Right forelimb (tissue), 1 donor: Measurements from ENCODE around the gene OPN4.
A peak's percentile ranks its signal among the peaks of the same experiment; 100 is the strongest.
"Not testable (repeated sequence)": the region's sequence is repeated elsewhere in the genome, so short reads cannot be mapped to it uniquely, and the experiment has no call there.

ENCODE experiments used
- DNase-seq: peaks from one replicate; pipeline ENCODE4 v3.0.0-alpha.2; 2018

The OPN4 gene, protein sequence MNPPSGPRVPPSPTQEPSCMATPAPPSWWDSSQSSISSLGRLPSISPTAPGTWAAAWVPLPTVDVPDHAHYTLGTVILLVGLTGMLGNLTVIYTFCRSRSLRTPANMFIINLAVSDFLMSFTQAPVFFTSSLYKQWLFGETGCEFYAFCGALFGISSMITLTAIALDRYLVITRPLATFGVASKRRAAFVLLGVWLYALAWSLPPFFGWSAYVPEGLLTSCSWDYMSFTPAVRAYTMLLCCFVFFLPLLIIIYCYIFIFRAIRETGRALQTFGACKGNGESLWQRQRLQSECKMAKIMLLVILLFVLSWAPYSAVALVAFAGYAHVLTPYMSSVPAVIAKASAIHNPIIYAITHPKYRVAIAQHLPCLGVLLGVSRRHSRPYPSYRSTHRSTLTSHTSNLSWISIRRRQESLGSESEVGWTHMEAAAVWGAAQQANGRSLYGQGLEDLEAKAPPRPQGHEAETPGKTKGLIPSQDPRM

GRCh38 chr10:86654411-86655172, at the start of gene OPN4:
TSS of gene OPN4 (plus strand) at chr10:86654547. CDS start at chr10:86654784, 237 bp downstream.
- DNase-seq: peak; percentile 35

DNA sequence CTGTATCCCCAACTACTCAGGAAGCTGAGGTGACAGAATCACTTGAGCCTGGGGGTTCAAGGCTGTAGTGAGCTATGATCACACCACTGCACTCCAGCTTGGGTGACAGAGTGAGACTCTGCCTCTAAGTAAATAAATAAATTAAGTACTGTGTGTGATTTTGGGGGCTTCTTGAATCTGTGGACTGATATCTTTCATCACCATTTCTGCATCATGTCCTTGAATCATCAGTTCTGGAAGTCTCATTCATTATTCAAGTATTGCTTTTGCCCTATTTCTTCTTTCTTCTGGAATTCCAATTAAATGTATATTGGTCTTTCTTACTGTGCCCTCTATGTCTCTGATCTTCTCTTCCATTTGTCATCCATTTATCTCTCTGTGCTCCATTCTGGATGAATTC, 46.7 kb upstream of the OPN4 start:
- no peak for DNase-seq

DNA sequence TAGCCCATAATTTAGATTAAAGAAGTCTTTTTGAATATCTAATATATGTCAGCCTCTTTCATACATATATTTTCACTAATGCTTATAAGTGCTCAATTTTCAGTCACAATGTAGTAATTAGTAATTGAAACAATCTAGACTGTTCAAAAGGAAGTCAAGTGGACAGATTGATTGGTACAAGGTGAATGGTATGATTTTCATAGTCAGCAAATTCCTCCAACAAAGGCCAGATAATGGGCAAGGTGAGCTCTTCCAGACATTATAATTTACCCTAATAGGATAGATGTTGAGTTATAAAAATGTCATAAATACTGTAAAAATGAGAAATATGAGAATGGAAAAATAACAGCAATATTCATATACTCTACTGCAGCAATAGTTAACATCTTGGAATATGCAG, 44.4 kb upstream of the OPN4 start:
- DNase-seq: no peak

DNA sequence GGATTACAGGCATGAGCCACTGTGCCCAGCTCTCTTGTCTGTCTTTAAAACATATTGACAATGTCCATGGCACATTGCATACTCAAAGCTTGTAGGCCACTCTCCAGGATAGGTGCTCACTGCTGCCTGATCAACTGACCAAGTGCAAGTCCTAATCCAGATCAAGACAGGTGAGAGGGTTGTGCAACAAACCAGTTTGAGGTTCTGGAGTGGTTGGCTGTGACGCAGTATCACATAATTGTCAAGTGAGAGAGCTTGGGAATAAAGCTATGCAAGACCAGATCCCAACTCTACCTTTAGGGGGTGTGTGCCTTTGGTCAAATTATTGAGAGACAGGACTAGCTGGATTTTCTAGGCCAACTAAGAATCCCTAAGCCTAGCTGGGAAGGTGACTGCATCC, 43.0 kb upstream of the OPN4 start:
- DNase-seq: no peak

GRCh38 chr10:86613096-86613495, 41.3 kb upstream of the OPN4 start:
- DNase-seq: no peak

DNA sequence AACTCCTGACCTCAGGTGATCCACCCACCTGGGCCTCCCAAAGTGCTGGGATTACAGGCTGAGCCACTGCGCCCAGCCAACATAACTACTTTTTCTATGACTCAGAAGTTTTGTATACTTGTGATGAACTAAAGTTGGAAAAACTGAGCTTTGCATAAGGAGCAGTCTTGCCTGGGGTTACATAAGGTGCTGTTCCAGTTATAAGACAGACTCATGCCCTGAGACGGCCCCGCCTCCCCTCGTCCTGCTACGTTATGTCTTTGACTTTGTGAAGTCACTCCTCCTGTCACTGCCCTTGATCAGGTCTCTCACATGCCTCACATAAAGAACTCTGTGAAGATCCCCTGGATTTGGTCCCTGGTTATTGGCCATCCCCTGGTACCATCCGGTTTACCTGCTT, 40.4 kb upstream of the OPN4 start:
- no peak for DNase-seq

DNA sequence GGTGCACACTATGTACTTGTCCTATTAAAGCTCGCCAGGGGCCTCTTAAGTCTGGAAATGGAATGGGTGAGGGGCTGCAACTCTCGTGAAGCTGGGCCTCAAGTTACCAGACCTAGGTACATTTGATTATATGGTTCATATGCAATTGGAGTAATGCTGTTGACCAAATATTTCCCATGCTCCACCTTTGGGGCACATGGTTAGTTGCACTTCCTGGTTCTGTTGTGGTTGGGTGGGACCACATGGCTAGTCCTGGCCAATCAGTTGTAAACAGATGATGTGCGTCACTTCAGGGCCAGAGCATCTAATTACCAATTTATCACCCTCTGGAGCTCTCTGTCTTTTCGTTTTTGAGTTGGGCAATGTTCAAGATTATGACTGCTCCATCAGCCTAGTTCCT, 39.5 kb upstream of the OPN4 start:
- DNase-seq: no peak

GRCh38 chr10:86617278-86617677, 37.1 kb upstream of the OPN4 start:
- DNase-seq: not testable (repeated sequence)

GRCh38 chr10:86628311-86628710, 26.0 kb upstream of the OPN4 start:
- no peak for DNase-seq

- DNase-seq: no peak
Observed at GRCh38 chr10:86630079-86630478, 24.3 kb upstream of the OPN4 start.

DNA sequence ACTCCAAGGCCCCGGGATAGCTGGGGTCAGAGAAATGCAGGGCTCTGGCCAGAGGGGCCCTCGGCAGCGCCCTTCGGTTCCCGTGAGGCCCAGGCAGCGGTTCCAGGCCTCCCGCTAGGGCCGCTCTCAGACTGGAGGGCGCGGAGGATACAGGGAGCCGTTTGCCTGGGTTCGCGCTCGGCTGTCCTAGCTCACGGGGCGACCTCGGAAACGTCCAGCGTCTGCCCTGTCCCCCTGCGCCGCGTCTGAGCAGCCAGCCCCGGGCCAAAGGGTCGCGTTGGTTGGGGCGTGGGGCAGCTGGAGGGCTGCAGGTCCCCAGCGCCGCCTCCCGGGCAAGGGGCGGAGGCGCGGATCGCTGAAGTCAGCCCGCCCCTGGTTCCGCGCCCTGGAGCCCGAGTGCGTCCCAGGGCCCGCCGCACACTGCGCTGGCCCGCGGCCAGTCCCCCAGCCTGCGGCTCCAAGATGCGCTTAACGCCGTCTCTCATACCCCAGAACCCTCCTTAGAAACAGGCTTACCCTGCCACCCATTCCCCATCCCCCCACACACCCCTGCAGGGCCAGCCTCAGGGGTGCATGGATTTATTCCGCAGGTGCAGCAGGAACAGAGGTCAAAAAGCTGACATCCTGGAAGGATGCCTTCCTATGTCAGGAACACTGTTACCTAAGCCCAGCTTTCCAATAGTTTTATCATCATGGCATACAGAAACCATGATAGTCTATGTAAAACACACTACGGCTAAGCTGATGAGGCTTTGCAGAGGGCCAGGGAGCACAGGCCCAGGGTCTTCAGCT, 22.1 kb upstream of the OPN4 start:
- DNase-seq: no peak

- no peak for DNase-seq
Observed at GRCh38 chr10:86632951-86633350, 21.4 kb upstream of the OPN4 start.

GRCh38 chr10:86635402-86635801, 18.9 kb upstream of the OPN4 start:
- no peak for DNase-seq

- no peak for DNase-seq
Observed at GRCh38 chr10:86636311-86636710, 18.0 kb upstream of the OPN4 start.

- DNase-seq: no peak
Observed at GRCh38 chr10:86642021-86642420, 12.3 kb upstream of the OPN4 start.

- no peak for DNase-seq
Observed at GRCh38 chr10:86642499-86642898, 11.8 kb upstream of the OPN4 start.

- DNase-seq: no peak
Observed at GRCh38 chr10:86644152-86644793, 10.1 kb upstream of the OPN4 start.

DNA sequence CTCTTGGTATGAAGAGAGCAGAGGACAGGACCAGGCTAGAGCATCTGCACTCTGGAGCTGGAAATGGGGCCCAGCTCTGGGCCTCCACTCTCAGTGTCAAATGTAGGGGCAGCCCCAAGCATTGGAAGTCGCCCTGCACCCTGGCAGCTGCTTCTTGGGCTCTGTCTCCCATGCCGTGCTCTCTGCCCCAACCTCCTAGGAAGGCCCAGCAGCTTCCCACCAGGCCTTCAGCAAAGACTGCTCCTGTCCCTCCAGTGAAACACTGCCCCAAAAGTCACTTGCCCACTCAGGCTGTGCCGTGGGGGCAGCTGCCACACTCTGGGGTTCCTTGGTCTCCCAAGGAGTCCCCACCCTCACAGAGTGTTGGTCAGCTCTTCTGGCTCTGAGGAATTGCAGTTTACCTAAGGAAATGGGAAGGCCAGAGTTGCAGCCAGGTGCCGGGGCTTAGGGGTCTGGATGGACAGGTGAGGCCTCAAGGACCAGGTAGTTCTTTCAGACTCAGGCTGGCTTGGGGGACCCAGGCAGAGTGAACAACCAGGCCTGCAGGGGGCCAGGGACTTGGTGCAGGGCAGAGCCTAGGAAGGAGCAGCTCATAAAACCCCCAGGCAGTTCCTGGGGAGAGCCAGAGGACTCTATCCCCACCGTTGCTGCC, 9.4 kb upstream of the OPN4 start:
- no peak for DNase-seq

GRCh38 chr10:86645621-86646165, 8.7 kb upstream of the OPN4 start:
- not testable (repeated sequence) for DNase-seq

GRCh38 chr10:86646532-86646931, 7.8 kb upstream of the OPN4 start:
- no peak for DNase-seq

DNA sequence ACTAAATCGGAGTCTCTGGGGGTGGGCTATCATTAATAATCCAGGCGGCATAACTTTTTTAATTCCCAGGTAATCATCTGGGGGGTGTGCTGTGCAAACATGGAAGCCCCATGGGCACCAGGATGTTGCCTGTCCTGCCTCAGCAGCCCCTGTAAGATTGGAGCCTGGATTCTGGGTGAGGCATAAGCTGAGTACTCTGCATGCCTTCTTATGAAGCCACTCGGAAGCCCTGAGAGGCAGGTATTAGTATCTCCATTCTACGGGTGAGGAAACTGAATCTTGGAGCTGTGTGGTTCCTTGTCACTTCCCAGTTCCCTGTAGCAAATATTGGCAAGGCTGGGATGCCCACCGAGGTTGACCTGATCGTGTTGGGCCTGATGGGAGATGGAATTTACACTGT, 7.4 kb upstream of the OPN4 start:
- DNase-seq: no peak
